HG03108 (cell line): Measurements from ENCODE around the gene VASN.
"Not testable (repeated sequence)": the region's sequence is repeated elsewhere in the genome, so short reads cannot be mapped to it uniquely, and the experiment has no call there.

ENCODE experiments used
- ATAC-seq: cut with Tn5 transposase; IDR thresholded peaks from one replicate; pipeline ENCODE4 v1.9.1; 2021; ENCODE audit warnings: moderate library complexity; ENCODE audit not compliant: unreplicated experiment

Gene VASN

GRCh38 chr16:4383591-4384444 lies 12.2 kb downstream of the VASN start:
- ATAC-seq, result no peak

GRCh38 chr16:4384509-4384942 lies 12.9 kb downstream of the VASN start:
- ATAC-seq, result no peak

- no peak for ATAC-seq
These were observed 13.6 kb downstream of the VASN start for GRCh38 chr16:4385066-4385788.

GRCh38 chr16:4385789-4386450 lies 14.3 kb downstream of the VASN start:
- ATAC-seq, result no peak

GRCh38 chr16:4386451-4386805 lies 14.8 kb downstream of the VASN start:
- no peak for ATAC-seq

- ATAC-seq, result no peak
These were observed 15.4 kb downstream of the VASN start for GRCh38 chr16:4386951-4387565.

- no peak for ATAC-seq
These were observed 16.1 kb downstream of the VASN start for GRCh38 chr16:4387781-4388180.

- no peak for ATAC-seq
These were observed 16.8 kb downstream of the VASN start for GRCh38 chr16:4388271-4389021.

GRCh38 chr16:4389051-4389955 lies 17.7 kb downstream of the VASN start:
- no peak for ATAC-seq

- no peak for ATAC-seq
These were observed 18.9 kb downstream of the VASN start for GRCh38 chr16:4390266-4391260.

GRCh38 chr16:4391631-4392381 lies 20.2 kb downstream of the VASN start:
- ATAC-seq, result no peak

GRCh38 chr16:4392382-4393239 lies 21.0 kb downstream of the VASN start:
- no peak for ATAC-seq

GRCh38 chr16:4393240-4393600 lies 21.6 kb downstream of the VASN start:
- no peak for ATAC-seq

GRCh38 chr16:4393850-4394249 lies 22.2 kb downstream of the VASN start:
- ATAC-seq, result not testable (repeated sequence)

GRCh38 chr16:4395055-4395726 lies 23.5 kb downstream of the VASN start:
- ATAC-seq, result no peak
